ENCODE data around the gene XPR1.

DNA sequence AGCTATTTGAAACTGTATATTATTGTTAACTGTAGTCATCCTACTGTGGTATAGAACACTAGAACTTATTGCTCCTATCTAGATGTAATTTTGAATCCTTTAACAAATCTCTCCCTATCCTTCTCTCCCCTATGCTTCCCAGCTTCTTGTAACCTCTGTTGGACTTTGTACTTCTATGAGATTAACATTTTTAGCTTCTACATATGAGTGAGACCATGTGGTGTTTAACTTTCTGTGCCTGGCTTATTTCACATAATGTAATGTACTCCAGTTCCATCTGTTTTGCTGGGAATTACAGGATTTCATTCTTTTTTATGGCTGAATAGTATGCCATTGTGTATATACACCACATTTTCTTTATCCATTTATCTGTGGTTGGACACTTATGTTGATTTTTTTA is 216.4 kb downstream of the XPR1 start:
- TF ChIP-seq, protein P1, sequence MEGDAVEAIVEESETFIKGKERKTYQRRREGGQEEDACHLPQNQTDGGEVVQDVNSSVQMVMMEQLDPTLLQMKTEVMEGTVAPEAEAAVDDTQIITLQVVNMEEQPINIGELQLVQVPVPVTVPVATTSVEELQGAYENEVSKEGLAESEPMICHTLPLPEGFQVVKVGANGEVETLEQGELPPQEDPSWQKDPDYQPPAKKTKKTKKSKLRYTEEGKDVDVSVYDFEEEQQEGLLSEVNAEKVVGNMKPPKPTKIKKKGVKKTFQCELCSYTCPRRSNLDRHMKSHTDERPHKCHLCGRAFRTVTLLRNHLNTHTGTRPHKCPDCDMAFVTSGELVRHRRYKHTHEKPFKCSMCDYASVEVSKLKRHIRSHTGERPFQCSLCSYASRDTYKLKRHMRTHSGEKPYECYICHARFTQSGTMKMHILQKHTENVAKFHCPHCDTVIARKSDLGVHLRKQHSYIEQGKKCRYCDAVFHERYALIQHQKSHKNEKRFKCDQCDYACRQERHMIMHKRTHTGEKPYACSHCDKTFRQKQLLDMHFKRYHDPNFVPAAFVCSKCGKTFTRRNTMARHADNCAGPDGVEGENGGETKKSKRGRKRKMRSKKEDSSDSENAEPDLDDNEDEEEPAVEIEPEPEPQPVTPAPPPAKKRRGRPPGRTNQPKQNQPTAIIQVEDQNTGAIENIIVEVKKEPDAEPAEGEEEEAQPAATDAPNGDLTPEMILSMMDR (IDR thresholded peaks at IDR 0.05) = no peak
- TF ChIP-seq POLR2A (IDR thresholded peaks at IDR 0.05) = no peak
- TF ChIP-seq EP300 (IDR thresholded peaks at IDR 0.05) = no peak
